IMR-90 (cell line): ENCODE measurements around the gene NTRK3. TPM values are rescaled to one million over a fixed set of nuclear protein-coding genes. Genes with fewer than 3 reads are reported as not detected.

Experiments
- ATAC-seq: fragments of 200-7000 bp; cut with Tn5 transposase; 2 replicates; pipeline ENCODE4 v1.9.1; 2020; ENCODE audit warnings: low read depth, mild to moderate bottlenecking, moderate library complexity
- BruUV-seq: library from RNA; stranded (reverse); fragments of 400-500 nt; replicated peaks from 2 replicates; lab custom pipeline; 2021; lab: Mats Ljungman, UMichigan
- CTCF ChIA-PET: fragments of 300-600 bp; formaldehyde crosslinking; extraction: SDS; loops from one replicate; lab custom pipeline; 2021; ENCODE audit warnings: antibody characterized with exemption; lab: Yijun Ruan, JAX
- POLR2A ChIA-PET: fragments of 300-600 bp; sonication (Branson Sonifier 250); formaldehyde crosslinking; loops from one replicate; lab custom pipeline; 2022; ENCODE audit warnings: antibody characterized with exemption; ENCODE audit not compliant: unreplicated experiment; lab: Charles Lee
- DNase-seq: peaks from one replicate; pipeline ENCODE4 v3.0.0; 2013
- H2AFZ ChIP-seq: replicated peaks from 2 replicates; pipeline ENCODE3; 2013; ENCODE audit warnings: low read length, mild to moderate bottlenecking; ENCODE audit not compliant: poor library complexity
- H2AK5ac ChIP-seq: 2 replicates; pipeline ENCODE4 v1.6.1; 2013; ENCODE audit warnings: low read depth, low read length, inconsistent platforms
- H2AK9ac ChIP-seq: replicated peaks from 2 replicates; pipeline ENCODE3; 2013; ENCODE audit warnings: mild to moderate bottlenecking, low read depth, low read length, moderate library complexity; ENCODE audit not compliant: poor library complexity
- H2BK120ac ChIP-seq: 2 replicates; pipeline ENCODE4 v1.6.1; 2013; ENCODE audit warnings: low read depth, low read length, inconsistent platforms
- H2BK15ac ChIP-seq: 3 replicates; pipeline ENCODE4 v1.6.1; 2013; ENCODE audit warnings: low read depth, low read length, inconsistent platforms
- H2BK20ac ChIP-seq: 2 replicates; pipeline ENCODE4 v1.6.1; 2013; ENCODE audit warnings: low read depth, mild to moderate bottlenecking, inconsistent platforms, low read length, moderate library complexity
- H2BK5ac ChIP-seq: 2 replicates; pipeline ENCODE4 v1.6.1; 2013; ENCODE audit warnings: mild to moderate bottlenecking, low read depth, low read length, inconsistent platforms; ENCODE audit not compliant: poor library complexity, severe bottlenecking
- H3K14ac ChIP-seq: replicated peaks from 2 replicates; pipeline ENCODE4 v1.6.1; 2013; ENCODE audit warnings: low read depth, low read length, inconsistent platforms
- H3K18ac ChIP-seq: 2 replicates; pipeline ENCODE4 v1.6.1; 2013; ENCODE audit warnings: low read depth, low read length, control low read depth
- H3K23ac ChIP-seq: 2 replicates; pipeline ENCODE4 v1.6.1; 2013; ENCODE audit warnings: low read depth, low read length, inconsistent platforms
- H3K27ac ChIP-seq: 2 replicates; pipeline ENCODE4 v1.5.1; 2013; ENCODE audit warnings: mild to moderate bottlenecking, control low read depth, low read length; ENCODE audit not compliant: insufficient read depth
- H3K27me3 ChIP-seq: 2 replicates; pipeline ENCODE4 v1.6.1; 2013; ENCODE audit warnings: low read length; ENCODE audit not compliant: control insufficient read depth, insufficient read depth
- H3K36me3 ChIP-seq: 2 replicates; pipeline ENCODE4 v1.6.1; 2013; ENCODE audit warnings: low read length, mixed read lengths; ENCODE audit not compliant: control insufficient read depth, insufficient read depth
- H3K4ac ChIP-seq: 2 replicates; pipeline ENCODE4 v1.6.1; 2013; ENCODE audit warnings: low read depth, low read length, inconsistent platforms
- H3K4me1 ChIP-seq: 2 replicates; pipeline ENCODE4 v1.6.1; 2013; ENCODE audit warnings: low read length, mixed read lengths; ENCODE audit not compliant: control insufficient read depth, insufficient read depth
- H3K4me2 ChIP-seq: 2 replicates; pipeline ENCODE4 v1.6.1; 2013; ENCODE audit warnings: low read depth, mild to moderate bottlenecking, control low read depth, low read length, moderate library complexity
- H3K4me3 ChIP-seq: 2 replicates; pipeline ENCODE4 v1.5.1; 2013; ENCODE audit warnings: low read depth, mild to moderate bottlenecking, control low read depth, low read length, moderate library complexity; ENCODE audit not compliant: insufficient read depth
- H3K56ac ChIP-seq: 2 replicates; pipeline ENCODE4 v1.6.1; 2013; ENCODE audit warnings: low read length, inconsistent platforms; ENCODE audit not compliant: insufficient read depth; ENCODE audit errors: extremely low read depth
- H3K79me1 ChIP-seq, 2 experiments: 2 replicates each; pipeline ENCODE4 v1.6.1; 2013; ENCODE audit warnings: low read length in 2 of 2, inconsistent platforms in 1 of 2, low read depth in 1 of 2
- H3K9ac ChIP-seq: 2 replicates; pipeline ENCODE4 v1.6.1; 2013; ENCODE audit warnings: low read depth, low read length, control low read depth
- H3K9me1 ChIP-seq: 2 replicates; pipeline ENCODE4 v1.6.1; 2013; ENCODE audit warnings: low read length, inconsistent platforms; ENCODE audit not compliant: insufficient read depth
- H3K9me3 ChIP-seq: 2 replicates; pipeline ENCODE4 v1.6.1; 2013; ENCODE audit warnings: low read length; ENCODE audit not compliant: control insufficient read depth, insufficient read depth
- H4K20me1 ChIP-seq: 2 replicates; pipeline ENCODE4 v1.6.1; 2013; ENCODE audit warnings: low read length, inconsistent platforms; ENCODE audit not compliant: insufficient read depth
- H4K5ac ChIP-seq: 2 replicates; pipeline ENCODE4 v1.6.1; 2013; ENCODE audit warnings: mild to moderate bottlenecking, low read depth, low read length, control low read depth
- H4K8ac ChIP-seq, 2 experiments: 2 replicates each; pipeline ENCODE4 v1.6.1; 2013; ENCODE audit warnings: low read depth in 2 of 2, low read length in 2 of 2, control low read depth in 1 of 2, inconsistent platforms in 1 of 2
- H4K91ac ChIP-seq: 2 replicates; pipeline ENCODE4 v1.6.1; 2013; ENCODE audit warnings: low read depth, low read length, inconsistent platforms; ENCODE audit not compliant: insufficient read depth
- BHLHE40 ChIP-seq: fragments of 150-350 bp; IDR thresholded peaks from 2 replicates; pipeline ENCODE4 v1.6.1; 2016; ENCODE audit warnings: mild to moderate bottlenecking, low read depth, low read length
- CEBPB ChIP-seq: IDR thresholded peaks from 2 replicates; pipeline ENCODE4 v1.6.1; 2012; ENCODE audit warnings: low read depth, low read length, improper control_type of control experiment
- CHD1 ChIP-seq: IDR thresholded peaks from 2 replicates; pipeline ENCODE4 v1.6.1; 2012; ENCODE audit warnings: low read depth, low read length, improper control_type of control experiment
- CTCF ChIP-seq: conservative IDR thresholded peaks from 2 replicates; pipeline ENCODE4 v1.5.1; 2012; ENCODE audit warnings: mild to moderate bottlenecking, low read depth, low read length, improper control_type of control experiment
- ELK1 ChIP-seq: fragments of 150-350 bp; IDR thresholded peaks from 2 replicates; pipeline ENCODE4 v1.6.1; 2016; ENCODE audit warnings: low read depth, mild to moderate bottlenecking, low read length, moderate library complexity, borderline replicate concordance
- FOS ChIP-seq: fragments of 150-350 bp; IDR thresholded peaks from 2 replicates; pipeline ENCODE4 v1.6.1; 2016; ENCODE audit warnings: low read depth, low read length
- MAFK ChIP-seq: IDR thresholded peaks from 2 replicates; pipeline ENCODE4 v1.6.1; 2012; ENCODE audit warnings: low read depth, low read length, improper control_type of control experiment
- MAZ ChIP-seq: IDR thresholded peaks from 2 replicates; pipeline ENCODE4 v1.6.1; 2012; ENCODE audit warnings: low read depth, mild to moderate bottlenecking, low read length, improper control_type of control experiment, moderate library complexity, borderline replicate concordance
- MXI1 ChIP-seq: IDR thresholded peaks from 2 replicates; pipeline ENCODE4 v1.6.1; 2012; ENCODE audit warnings: low read depth, mild to moderate bottlenecking, low read length, moderate library complexity, borderline replicate concordance
- NFE2L2 ChIP-seq: fragments of 150-350 bp; IDR thresholded peaks from 2 replicates; pipeline ENCODE4 v1.6.1; 2016; ENCODE audit warnings: low read depth, mild to moderate bottlenecking, low read length
- POLR2A ChIP-seq: IDR thresholded peaks from 2 replicates; pipeline ENCODE4 v1.6.1; 2012; ENCODE audit warnings: mild to moderate bottlenecking, low read depth, low read length
- RAD21 ChIP-seq: IDR thresholded peaks from 2 replicates; pipeline ENCODE4 v1.6.1; 2012; ENCODE audit warnings: low read length, improper control_type of control experiment
- RCOR1 ChIP-seq: IDR thresholded peaks from 2 replicates; pipeline ENCODE4 v1.6.1; 2012; ENCODE audit warnings: mild to moderate bottlenecking, low read length, improper control_type of control experiment; ENCODE audit not compliant: insufficient replicate concordance
- RFX5 ChIP-seq: IDR thresholded peaks from 2 replicates; pipeline ENCODE4 v1.8.0; 2012; ENCODE audit warnings: low read depth, mild to moderate bottlenecking, low read length, moderate library complexity
- SMC3 ChIP-seq: fragments of 150-350 bp; IDR thresholded peaks from 2 replicates; pipeline ENCODE4 v1.6.1; 2016; ENCODE audit warnings: low read depth, mild to moderate bottlenecking, antibody characterized with exemption, low read length, moderate library complexity
- USF2 ChIP-seq: fragments of 150-350 bp; IDR thresholded peaks from 2 replicates; pipeline ENCODE4 v1.6.1; 2017; ENCODE audit warnings: mild to moderate bottlenecking, antibody characterized with exemption, low read length, low read depth
- WGBS, 2 experiments: methylation state at CpG; one replicate each; pipeline versions ENCODE4 v1.1.5 to v1.1.7; 2013; ENCODE audit warnings: missing lambda C conversion rate in 2 of 2; ENCODE audit not compliant: insufficient read length in 1 of 2; ENCODE audit errors: extremely low coverage in 2 of 2; 5-methylcytosine and 5-hydroxymethylcytosine counted together
- dilution Hi-C: fragments of 300-500 bp; cut with HindIII; formaldehyde crosslinking; loops from one replicate; pipeline ENCODE4 v1.14.3; 2018; ENCODE audit warnings: low sequenced_read_pairs; ENCODE audit not compliant: unreplicated experiment
- in situ Hi-C: fragments of 300-500 bp; cut with MboI; formaldehyde crosslinking; loops from 3 replicates; pipeline ENCODE4 v1.14.3; 2019; ENCODE audit warnings: low sequenced_read_pairs, inconsistent platforms, mixed read lengths
- intact Hi-C: fragments of 100-400 bp; cut with micrococcal nuclease; formaldehyde crosslinking; loops from 2 replicates; pipeline ENCODE4 v1.10.0; 2022
- polyA plus RNA-seq, 3 experiments: library from polyadenylated mRNA; depleted of rRNA; stranded (reverse); fragments of >200 nt; gene quantifications; 2 replicates each; pipeline ENCODE4 v1.2.3, GENCODE V29; 2012; ENCODE audit warnings: low replicate concordance in 1 of 3
- total RNA-seq: library from RNA; depleted of rRNA; stranded (reverse); fragments of >200 nt; gene quantifications from 2 replicates; pipeline ENCODE4 v1.2.3, GENCODE V29; 2012

Gene NTRK3
- total and polyA plus RNA-seq, 2 of the 4 experiments (the other 2 are of a cell fraction) = under 0.01 to 0.15 TPM

GRCh38 chr15:88140398-88140797, 116.1 kb downstream of the NTRK3 start:
- BruUV-seq = no TSS peak
- Histone ChIP-seq H3K4ac (no peak overlapping the region), H3K9ac (no peak overlapping the region), H2BK5ac (no peak overlapping the region), H3K56ac (no peak overlapping the region), H3K18ac (no peak overlapping the region), H4K8ac (no peak overlapping the region), H4K91ac (no peak overlapping the region), H2BK20ac (no peak overlapping the region), H2BK120ac (no peak overlapping the region), H3K79me1 (no peaks in the 10 kb centered on the region), H3K27ac (no peak overlapping the region), H3K4me1 (no peaks in the 10 kb centered on the region), H2BK15ac (no peak overlapping the region), H2AK5ac (no peak overlapping the region), H2AK9ac (no peak overlapping the region), H3K27me3 (no peaks in the 10 kb centered on the region), H4K5ac (no peak overlapping the region), H2AFZ (no peak overlapping the region), H4K20me1 (no peaks in the 10 kb centered on the region), H3K36me3 (no peaks in the 10 kb centered on the region), H3K23ac (no peak overlapping the region), H3K4me2 (no peak overlapping the region), H3K14ac (no peak overlapping the region), H3K4me3 (no peak overlapping the region), H3K9me1 (no peaks in the 10 kb centered on the region), H3K9me3 (peaks cover 38% of the 10 kb centered on the region)
- intact Hi-C loops (no loop called here), in situ Hi-C loops (no loop called here), dilution Hi-C loops (no loop called here)
- CTCF ChIA-PET = no interaction called here
- DNase-seq (no peak), ATAC-seq (no peak)
- TF ChIP-seq FOS = no peak
- no peak for TF ChIP-seq NFE2L2
- no peak for TF ChIP-seq SMC3
- TF ChIP-seq ELK1 = no peak
- TF ChIP-seq RFX5 = no peak
- TF ChIP-seq POLR2A = no peak
- TF ChIP-seq BHLHE40 = no peak
- TF ChIP-seq CTCF = no peak
- TF ChIP-seq RAD21 = no peak
- no peak for TF ChIP-seq CEBPB
- TF ChIP-seq MAFK = no peak
- TF ChIP-seq RCOR1 = no peak
- TF ChIP-seq MAZ = no peak
- TF ChIP-seq CHD1 = no peak
- no peak for TF ChIP-seq USF2
- no peak for TF ChIP-seq MXI1
- WGBS, 2 experiments = no CpG with 5 or more reads among the region's 4 CpGs
- POLR2A ChIA-PET = interaction anchor here (0.6 kb wide), 1 partner anchor 668 kb away, joined by 4 read pairs; no protein-coding TSS in a partner anchor
